ENCODE measurements around the gene DIDO1. TPM values are rescaled to one million over a fixed set of nuclear protein-coding genes. Genes with fewer than 3 reads are reported as not detected.

The DIDO1 gene
- total RNA-seq, 1 donor from 2014 or later: 37.5 TPM

GRCh38 chr20:62898093-62898964, 28.0 kb downstream of the DIDO1 start:
- DNase-seq (ENCODE audit: low spot score in 2 of 2): no peak
- no peak for FAIRE-seq

GRCh38 chr20:62897666-62898065, 28.6 kb downstream of the DIDO1 start:
- FAIRE-seq: no peak

GRCh38 chr20:62896526-62896925, 29.8 kb downstream of the DIDO1 start:
- no peak for DNase-seq (ENCODE audit: low spot score in 2 of 2)
- FAIRE-seq: no peak

More at GRCh38 chr20:62897666-62898065, 28.6 kb downstream of the DIDO1 start:
- no peak for DNase-seq (ENCODE audit: low spot score in 2 of 2)

- FAIRE-seq (no peak), DNase-seq (ENCODE audit: low spot score in 2 of 2) (no peak)
These were observed 30.8 kb downstream of the DIDO1 start for GRCh38 chr20:62895539-62895938.

- FAIRE-seq: no peak
- DNase-seq (ENCODE audit: low spot score in 2 of 2): no peak
These were observed 32.0 kb downstream of the DIDO1 start for GRCh38 chr20:62894261-62894660.

- DNase-seq (ENCODE audit: low spot score in 2 of 2): no peak
- FAIRE-seq: no peak
These were observed 32.6 kb downstream of the DIDO1 start for GRCh38 chr20:62893700-62894099.

- FAIRE-seq (no peak), DNase-seq (ENCODE audit: low spot score in 2 of 2) (no peak)
These were observed 33.7 kb downstream of the DIDO1 start for GRCh38 chr20:62892348-62893304.

GRCh38 chr20:62891111-62891510, 35.2 kb downstream of the DIDO1 start:
- FAIRE-seq: no peak
- DNase-seq (ENCODE audit: low spot score in 2 of 2): no peak

- no peak for FAIRE-seq
- DNase-seq (ENCODE audit: low spot score in 2 of 2): no peak
These were observed 35.9 kb downstream of the DIDO1 start for GRCh38 chr20:62890444-62890843.

GRCh38 chr20:62889871-62890270, 36.4 kb downstream of the DIDO1 start:
- no peak for DNase-seq (ENCODE audit: low spot score in 2 of 2)
- no peak for FAIRE-seq

- FAIRE-seq: no peak
- DNase-seq (ENCODE audit: low spot score in 2 of 2): no peak
These were observed 36.9 kb downstream of the DIDO1 start for GRCh38 chr20:62889411-62889810.

GRCh38 chr20:62888910-62889309, 37.4 kb downstream of the DIDO1 start:
- no peak for DNase-seq (ENCODE audit: low spot score in 2 of 2)
- no peak for FAIRE-seq

GRCh38 chr20:62888406-62888805, 37.9 kb downstream of the DIDO1 start:
- no peak for DNase-seq (ENCODE audit: low spot score in 2 of 2)
- no peak for FAIRE-seq

- no peak for FAIRE-seq
- DNase-seq (ENCODE audit: low spot score in 2 of 2): no peak
These were observed 38.5 kb downstream of the DIDO1 start for GRCh38 chr20:62887860-62888239.

- DNase-seq (ENCODE audit: low spot score in 2 of 2) (no peak), FAIRE-seq (no peak)
These were observed 39.0 kb downstream of the DIDO1 start for GRCh38 chr20:62887152-62887859.

GRCh38 chr20:62886709-62887058, 39.6 kb downstream of the DIDO1 start:
- no peak for DNase-seq (ENCODE audit: low spot score in 2 of 2)
- FAIRE-seq: no peak

- DNase-seq (ENCODE audit: low spot score in 2 of 2) (no peak), FAIRE-seq (no peak)
These were observed 40.2 kb downstream of the DIDO1 start for GRCh38 chr20:62885896-62886708.

GRCh38 chr20:62885046-62885895, 41.0 kb downstream of the DIDO1 start:
- no peak for FAIRE-seq
- DNase-seq (ENCODE audit: low spot score in 2 of 2): no peak

- FAIRE-seq (no peak), DNase-seq (ENCODE audit: low spot score in 2 of 2) (no peak)
These were observed 41.7 kb downstream of the DIDO1 start for GRCh38 chr20:62884556-62884955.
